ENCODE data around the gene TRAK2.

DNA sequence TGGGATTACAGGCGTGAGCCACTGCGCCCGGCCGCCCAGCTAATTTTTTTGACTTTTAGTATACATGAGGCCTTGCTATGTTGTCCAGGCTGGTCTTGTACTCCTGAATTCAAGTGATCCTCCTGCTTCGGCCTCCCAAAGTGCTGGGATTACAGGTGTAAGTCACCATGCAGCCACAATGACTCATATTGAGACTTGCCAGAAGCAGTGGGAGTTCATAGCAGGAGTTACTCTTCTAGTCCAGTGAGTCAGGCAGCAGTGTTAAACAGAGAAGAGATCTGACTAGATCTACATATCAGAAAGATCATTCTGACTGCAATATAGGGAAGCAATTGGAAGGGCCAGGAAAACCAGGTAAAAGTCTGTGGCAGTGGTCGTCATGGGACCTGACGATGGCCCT, 92.6 kb downstream of the TRAK2 start:
- no peak for TF ChIP-seq CTCF (IDR thresholded peaks at IDR 0.05)
- TF ChIP-seq POLR2A (IDR thresholded peaks at IDR 0.05): no peak
- no peak for TF ChIP-seq EP300 (IDR thresholded peaks at IDR 0.05)
